ENCODE results near the gene TMPRSS9. TPM values are rescaled to one million over a fixed set of nuclear protein-coding genes. Genes with fewer than 3 reads are reported as not detected.

TMPRSS9 gene
- total and polyA plus RNA-seq, 2 of the 13 experiments (the other 11 are each of a cell fraction or from before 2014, with no cell fraction given) = 2.5 to 5.2 TPM

DNA sequence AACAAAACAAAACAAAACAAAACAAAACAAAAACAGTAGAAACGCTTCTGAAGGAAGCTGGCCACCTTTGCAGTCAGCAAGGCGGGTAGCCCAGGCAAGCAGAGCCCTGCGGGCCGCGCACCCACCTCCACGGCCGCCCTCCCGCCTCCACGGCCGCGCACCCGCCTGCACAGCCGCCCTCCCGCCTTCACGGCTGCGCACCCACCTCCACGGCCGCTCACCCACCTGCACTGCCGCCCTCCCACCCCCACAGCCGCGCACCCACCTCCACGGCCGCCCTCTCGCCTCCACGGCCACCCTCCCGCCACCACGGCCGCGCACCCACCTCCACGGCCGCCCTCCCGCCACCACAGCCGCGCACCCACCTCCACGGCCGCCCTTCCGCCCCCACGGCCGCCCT is 76.3 kb downstream of the TMPRSS9 start:
- BruUV-seq (replicated peaks) = no TSS peak
- H2AFZ ChIP-seq (ENCODE audit: low read length) = no peak overlapping the region
- H3K9ac ChIP-seq (ENCODE audit: insufficient read depth, low read depth, low read length) = no peak overlapping the region
- H4K20me1 ChIP-seq (ENCODE audit: insufficient read depth, low read length) = no peaks in the 10 kb centered on the region
- no peak overlapping the region for H3K4me2 ChIP-seq (ENCODE audit: low read depth, low read length)
- POLR2A ChIA-PET = interaction anchor here (1.2 kb wide), 1 partner anchor 12 kb away, joined by 3 read pairs; no protein-coding TSS in a partner anchor
- WGBS (ENCODE audit: low lambda C conversion rate) = 98% methylated on average over 39 of the region's 39 CpGs
- no peak overlapping the region for H3K27ac ChIP-seq (ENCODE audit: extremely low read length, insufficient read depth, low read length)
- H3K36me3 ChIP-seq (replicated peaks in 1 of 2; ENCODE audit: control insufficient read depth in 1 of 2, insufficient read depth in 2 of 2, low read length in 2 of 2) = peaks cover 29 to 63% of the 10 kb centered on the region in 2 experiments; a peak in 4 of 5 replicates
- H3K79me2 ChIP-seq (ENCODE audit: insufficient read depth, low read length) = peaks cover 6% of the 10 kb centered on the region
- intact Hi-C loops (cut with micrococcal nuclease; ENCODE audit: unreplicated experiment) = no loop called here
- H3K9me3 ChIP-seq (ENCODE audit: low read length) = no peaks in the 10 kb centered on the region
- no peaks in the 10 kb centered on the region for H3K27me3 ChIP-seq (ENCODE audit: control insufficient read depth in 1 of 2, insufficient read depth in 2 of 2, low read length in 2 of 2)
- DNase-seq (ENCODE audit: low spot score) = no peak
- FAIRE-seq = no peak
- H3K4me3 ChIP-seq (replicated peaks in 1 of 3; ENCODE audit: insufficient read depth in 1 of 3, low read depth in 2 of 3, low read length in 3 of 3) = no peak overlapping the region
- H3K4me1 ChIP-seq (ENCODE audit: insufficient read depth, low read length) = no peaks in the 10 kb centered on the region
- ATAC-seq = no peak
- in situ Hi-C loops (cut with HindIII; ENCODE audit: extremely low pct_ligation_motif_present, low pct_unique_long_range_greater_than_20kb) = no loop called here
- CTCF ChIA-PET (ENCODE audit: low intra/inter-chr PET ratio, low total read pairs) = no interaction called here
- TF ChIP-seq, protein P1, sequence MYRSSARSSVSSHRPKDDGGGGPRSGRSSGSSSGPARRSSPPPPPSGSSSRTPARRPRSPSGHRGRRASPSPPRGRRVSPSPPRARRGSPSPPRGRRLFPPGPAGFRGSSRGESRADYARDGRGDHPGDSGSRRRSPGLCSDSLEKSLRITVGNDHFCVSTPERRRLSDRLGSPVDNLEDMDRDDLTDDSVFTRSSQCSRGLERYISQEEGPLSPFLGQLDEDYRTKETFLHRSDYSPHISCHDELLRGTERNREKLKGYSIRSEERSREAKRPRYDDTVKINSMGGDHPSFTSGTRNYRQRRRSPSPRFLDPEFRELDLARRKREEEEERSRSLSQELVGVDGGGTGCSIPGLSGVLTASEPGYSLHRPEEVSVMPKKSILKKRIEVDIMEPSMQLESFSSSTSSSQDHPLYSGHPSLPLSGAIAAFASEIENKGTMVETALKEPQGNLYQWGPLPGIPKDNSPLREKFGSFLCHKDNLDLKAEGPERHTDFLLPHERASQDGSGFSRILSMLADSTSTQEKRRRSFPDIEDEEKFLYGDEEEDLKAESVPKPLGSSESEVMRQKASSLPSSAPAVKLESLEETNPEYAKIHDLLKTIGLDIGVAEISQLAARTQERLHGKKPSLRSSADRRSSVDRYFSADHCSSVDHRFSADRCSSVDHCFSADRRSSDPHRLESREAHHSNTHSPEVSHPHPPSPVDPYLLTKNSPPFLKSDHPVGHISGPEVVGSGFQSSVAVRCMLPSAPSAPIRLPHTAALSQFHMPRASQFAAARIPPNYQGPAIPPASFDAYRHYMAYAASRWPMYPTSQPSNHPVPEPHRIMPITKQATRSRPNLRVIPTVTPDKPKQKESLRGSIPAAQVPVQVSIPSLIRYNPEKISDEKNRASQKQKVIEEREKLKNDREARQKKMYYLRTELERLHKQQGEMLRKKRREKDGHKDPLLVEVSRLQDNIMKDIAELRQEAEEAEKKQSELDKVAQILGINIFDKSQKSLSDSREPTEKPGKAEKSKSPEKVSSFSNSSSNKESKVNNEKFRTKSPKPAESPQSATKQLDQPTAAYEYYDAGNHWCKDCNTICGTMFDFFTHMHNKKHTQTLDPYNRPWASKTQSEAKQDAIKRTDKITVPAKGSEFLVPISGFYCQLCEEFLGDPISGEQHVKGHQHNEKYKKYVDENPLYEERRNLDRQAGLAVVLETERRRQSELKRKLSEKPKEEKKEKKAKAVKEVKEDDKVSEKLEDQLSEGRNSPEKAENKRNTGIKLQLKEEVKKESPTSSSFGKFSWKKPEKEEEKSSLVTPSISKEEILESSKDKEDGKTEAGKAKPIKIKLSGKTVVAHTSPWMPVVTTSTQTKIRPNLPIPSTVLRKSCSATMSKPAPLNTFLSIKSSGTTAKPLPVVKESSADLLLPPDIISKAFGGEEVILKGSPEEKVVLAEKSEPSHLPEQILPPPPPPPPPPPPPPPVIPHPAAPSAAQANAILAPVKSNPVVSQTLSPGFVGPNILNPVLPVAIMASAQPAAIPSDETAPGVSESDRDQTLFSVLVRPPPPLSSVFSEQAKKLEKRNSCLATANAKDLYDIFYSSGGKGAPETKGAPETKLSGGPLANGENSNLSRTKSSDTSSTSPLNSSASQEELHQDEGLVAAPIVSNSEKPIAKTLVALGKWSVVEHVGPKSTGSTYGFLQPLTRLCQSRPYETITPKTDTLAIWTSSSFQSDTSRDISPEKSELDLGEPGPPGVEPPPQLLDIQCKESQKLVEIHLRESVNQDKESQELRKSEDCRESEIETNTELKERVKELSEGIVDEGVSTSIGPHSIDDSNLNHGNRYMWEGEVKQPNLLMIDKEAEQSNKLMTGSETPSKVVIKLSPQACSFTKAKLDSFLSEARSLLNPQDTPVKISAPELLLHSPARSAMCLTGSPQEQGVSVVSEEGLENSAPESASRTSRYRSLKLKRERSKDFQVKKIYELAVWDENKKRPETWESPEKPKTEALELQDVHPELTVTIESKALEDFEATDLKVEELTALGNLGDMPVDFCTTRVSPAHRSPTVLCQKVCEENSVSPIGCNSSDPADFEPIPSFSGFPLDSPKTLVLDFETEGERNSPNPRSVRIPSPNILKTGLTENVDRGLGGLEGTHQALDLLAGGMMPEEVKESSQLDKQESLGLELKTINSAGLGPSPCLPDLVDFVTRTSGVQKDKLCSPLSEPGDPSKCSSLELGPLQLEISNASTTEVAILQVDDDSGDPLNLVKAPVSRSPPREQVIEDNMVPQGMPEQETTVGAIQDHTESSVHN (CRISPR knock-in tag; IDR thresholded peaks at IDR 0.05) = no peak
- no peak for TF ChIP-seq SIX1 (CRISPR knock-in tag; IDR thresholded peaks at IDR 0.05; ENCODE audit: borderline replicate concordance)
- TF ChIP-seq HMGA1 (CRISPR knock-in tag; conservative IDR thresholded peaks at IDR 0.05) = no peak
- no peak for TF ChIP-seq ZNF138 (CRISPR knock-in tag; IDR thresholded peaks at IDR 0.05; ENCODE audit: low read depth)
- TF ChIP-seq ZNF264 (CRISPR knock-in tag; IDR thresholded peaks at IDR 0.05) = no peak
- TF ChIP-seq ISL2 (CRISPR knock-in tag; IDR thresholded peaks at IDR 0.05) = no peak
- TF ChIP-seq SRSF9 (IDR thresholded peaks at IDR 0.05; ENCODE audit: borderline replicate concordance, insufficient read depth, low read depth, low read length, poor library complexity, severe bottlenecking) = no peak
- TF ChIP-seq ZNF292 (CRISPR knock-in tag; IDR thresholded peaks at IDR 0.05; ENCODE audit: borderline replicate concordance, low read depth) = no peak
- TF ChIP-seq LCORL (IDR thresholded peaks at IDR 0.05) = no peak
- no peak for TF ChIP-seq LCORL (CRISPR knock-in tag; IDR thresholded peaks at IDR 0.05)
- TF ChIP-seq ZNF224 (CRISPR knock-in tag; IDR thresholded peaks at IDR 0.05) = no peak
- no peak for TF ChIP-seq DPF2 (CRISPR knock-in tag; IDR thresholded peaks at IDR 0.05; ENCODE audit: borderline replicate concordance, low read depth)
- TF ChIP-seq ZNF124 (CRISPR knock-in tag; IDR thresholded peaks at IDR 0.05) = no peak
- no peak for TF ChIP-seq EHMT2 (IDR thresholded peaks at IDR 0.05; ENCODE audit: borderline replicate concordance, low read depth, low read length)
- no peak for TF ChIP-seq ZNF367 (CRISPR knock-in tag; IDR thresholded peaks at IDR 0.05; ENCODE audit: borderline replicate concordance)
